GM20000 (cell line): ENCODE data around the gene TMEM120B.

Experiments used
- DNase-seq: peaks from one replicate; pipeline ENCODE4 v3.0.0; 2012; ENCODE audit warnings: low spot score
- CTCF ChIP-seq: IDR thresholded peaks from 2 replicates; pipeline ENCODE4 v1.5.1; 2012; ENCODE audit warnings: mild to moderate bottlenecking, control low read depth; ENCODE audit errors: extremely low read depth, missing control alignments

The TMEM120B gene

GRCh38 chr12:121719926-121720414 is 7.4 kb downstream of the TMEM120B start:
- no peak for DNase-seq
- TF ChIP-seq CTCF, result no peak

GRCh38 chr12:121720762-121721161 is 8.2 kb downstream of the TMEM120B start:
- no peak for TF ChIP-seq CTCF
- DNase-seq, result no peak

- TF ChIP-seq CTCF, result no peak
- no peak for DNase-seq
These were observed 10.0 kb downstream of the TMEM120B start for GRCh38 chr12:121722511-121722910.

GRCh38 chr12:121723200-121723599 is 10.6 kb downstream of the TMEM120B start:
- DNase-seq, result no peak
- no peak for TF ChIP-seq CTCF

DNA sequence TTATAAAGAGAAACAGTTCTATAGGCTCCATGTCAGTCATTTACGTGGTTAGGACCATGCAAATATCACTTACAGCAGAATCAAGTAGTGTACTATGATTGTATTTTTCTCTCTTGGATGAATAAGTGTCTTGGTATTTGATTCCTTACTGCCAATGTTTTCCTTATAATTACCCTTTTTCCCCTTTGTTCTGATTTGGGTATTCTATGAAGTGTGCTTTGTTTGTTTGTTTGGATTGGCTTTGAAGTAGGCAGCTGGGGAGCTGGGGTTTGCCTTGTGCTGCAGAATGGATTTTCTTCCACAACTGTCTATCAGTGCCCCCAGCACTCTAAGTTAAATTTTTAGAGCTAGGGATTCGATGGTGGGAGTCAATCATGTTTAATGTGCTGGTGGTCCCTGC is 12.4 kb downstream of the TMEM120B start:
- no peak for DNase-seq
- no peak for TF ChIP-seq CTCF

DNA sequence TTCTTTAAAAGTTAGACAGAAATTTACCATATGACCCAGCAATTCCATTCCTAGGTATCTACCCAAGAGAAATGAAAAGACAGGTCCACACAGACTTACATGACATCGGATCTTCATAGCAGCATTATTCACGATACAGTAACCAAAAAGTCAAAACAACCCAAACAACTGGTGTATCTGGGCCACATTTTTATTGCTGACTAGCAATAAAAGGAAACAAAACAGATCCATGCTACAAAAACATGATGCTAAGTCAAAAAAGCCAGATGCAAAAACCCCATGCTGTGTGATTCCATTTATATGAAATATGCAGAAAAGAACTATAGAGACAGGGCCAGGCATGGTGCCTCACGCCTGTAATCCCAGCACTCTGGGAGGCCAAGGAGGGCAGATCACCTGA is 12.9 kb downstream of the TMEM120B start:
- DNase-seq, result no peak
- TF ChIP-seq CTCF, result no peak

DNA sequence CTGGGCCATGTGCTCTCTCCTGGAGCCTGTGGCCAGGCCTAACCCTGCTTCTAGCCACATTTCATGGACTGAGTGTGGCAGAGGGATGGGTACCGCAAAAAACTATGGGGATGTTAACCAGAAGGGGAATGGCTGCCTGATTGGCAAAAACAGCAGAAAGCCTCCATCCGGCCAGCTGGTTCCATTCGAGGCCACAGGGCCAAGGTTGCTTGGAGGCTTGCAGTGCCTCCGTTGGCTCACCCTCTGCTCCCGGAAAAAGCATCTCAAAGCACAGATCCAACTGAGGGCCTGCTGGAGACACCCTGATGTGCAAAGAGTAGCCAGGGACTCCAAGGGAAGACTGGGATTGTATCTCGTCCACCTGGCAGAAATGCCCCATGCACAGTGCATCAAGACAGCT is 16.5 kb downstream of the TMEM120B start:
- no peak for TF ChIP-seq CTCF
- no peak for DNase-seq
